CD14-positive monocyte (primary cell): ENCODE results near the gene RELCH. TPM values are rescaled to one million over a fixed set of nuclear protein-coding genes. Genes with fewer than 3 reads are reported as not detected.

Experiments used
- DNase-seq, 3 donors: peaks; one replicate each; pipeline ENCODE4 v3.0.0-alpha.2; 2011 to 2022
- H2AFZ ChIP-seq: 2 replicates; pipeline ENCODE4 v1.6.0; 2012; ENCODE audit warnings: mild to moderate bottlenecking, low read depth, low read length, inconsistent platforms; ENCODE audit not compliant: insufficient read depth, poor library complexity, severe bottlenecking
- H3K27ac ChIP-seq, 2 donors: 1 replicate in 1 of 2; 2 replicates in 1 of 2; pipeline ENCODE4 v1.5.1; 2012 to 2013; ENCODE audit warnings: low read length in 2 of 2, control low read depth in 1 of 2, inconsistent platforms in 1 of 2, low read depth in 1 of 2, mild to moderate bottlenecking in 1 of 2
- H3K27me3 ChIP-seq, 2 donors: one replicate each; pipeline versions ENCODE4 v1.6.0 to v1.6.1; 2011 to 2013; ENCODE audit warnings: low read length in 2 of 2; ENCODE audit not compliant: control insufficient read depth in 2 of 2, insufficient read depth in 2 of 2
- H3K36me3 ChIP-seq, 2 donors: replicated peaks in 1 of 2; 1 replicate in 1 of 2; 2 replicates in 1 of 2; pipeline versions ENCODE4 v1.5.1 to v1.6.1; 2012 to 2013; ENCODE audit warnings: low read length in 2 of 2, control low read depth in 1 of 2, inconsistent platforms in 1 of 2, mild to moderate bottlenecking in 1 of 2; ENCODE audit not compliant: insufficient read depth in 2 of 2, control insufficient read depth in 1 of 2
- H3K4me1 ChIP-seq, 2 donors: 1 replicate in 1 of 2; 2 replicates in 1 of 2; pipeline versions ENCODE4 v1.5.1 to v1.6.1; 2012 to 2013; ENCODE audit warnings: low read length in 2 of 2, control low read depth in 1 of 2, inconsistent platforms in 1 of 2, mild to moderate bottlenecking in 1 of 2, moderate library complexity in 1 of 2; ENCODE audit not compliant: insufficient read depth in 2 of 2, control insufficient read depth in 1 of 2
- H3K4me2 ChIP-seq: replicated peaks from 2 replicates; pipeline ENCODE3; 2012; ENCODE audit warnings: low read length, moderate library complexity, mild to moderate bottlenecking; ENCODE audit not compliant: poor library complexity, severe bottlenecking; ENCODE audit errors: extremely low read depth
- H3K4me3 ChIP-seq, 3 experiments: fragments of 200-600 bp in 1 of 3; sonication (generic) in 1 of 3; replicated peaks in 1 of 3; 1 replicate in 2 of 3; 2 replicates in 1 of 3; pipeline ENCODE4 v1.5.1; 2011 to 2013; ENCODE audit warnings: low read length in 3 of 3, mild to moderate bottlenecking in 3 of 3, control low read depth in 2 of 3, low read depth in 2 of 3, inconsistent platforms in 1 of 3, moderate library complexity in 1 of 3
- H3K79me2 ChIP-seq: 2 replicates; pipeline ENCODE4 v1.6.0; 2012; ENCODE audit warnings: mild to moderate bottlenecking, control low read depth, inconsistent platforms, low read length, moderate library complexity; ENCODE audit not compliant: insufficient read depth
- H3K9ac ChIP-seq: 2 replicates; pipeline ENCODE4 v1.6.0; 2017; ENCODE audit warnings: low read length, mild to moderate bottlenecking; ENCODE audit not compliant: insufficient read depth, poor library complexity, severe bottlenecking
- H3K9me3 ChIP-seq, 2 donors: replicated peaks in 1 of 2; 1 replicate in 1 of 2; 2 replicates in 1 of 2; pipeline versions ENCODE4 v1.5.1 to v1.6.1; 2012 to 2013; ENCODE audit warnings: low read length in 2 of 2, control low read depth in 1 of 2; ENCODE audit not compliant: control insufficient read depth in 1 of 2, insufficient read depth in 1 of 2
- H4K20me1 ChIP-seq: 2 replicates; pipeline ENCODE4 v1.6.0; 2012; ENCODE audit warnings: mild to moderate bottlenecking, low read length, control low read depth, moderate library complexity; ENCODE audit not compliant: insufficient read depth
- H3K27ac Mint-ChIP-seq, 7 donors: one replicate each; pipeline ENCODE4 v1.8.0; 2020; ENCODE audit warnings: mild to moderate bottlenecking in 7 of 7, mixed read lengths in 7 of 7, moderate library complexity in 6 of 7, inconsistent platforms in 2 of 7
- H3K27me3 Mint-ChIP-seq, 3 donors: one replicate each; pipeline ENCODE4 v1.8.0; 2021 to 2022; ENCODE audit warnings: low read depth in 3 of 3, mild to moderate bottlenecking in 3 of 3, mixed read lengths in 3 of 3, moderate library complexity in 3 of 3, inconsistent platforms in 1 of 3
- H3K36me3 Mint-ChIP-seq, 2 donors: one replicate each; pipeline ENCODE4 v1.8.0; 2020; ENCODE audit warnings: mixed read lengths in 2 of 2, inconsistent platforms in 1 of 2, mild to moderate bottlenecking in 1 of 2
- H3K4me1 Mint-ChIP-seq: one replicate; pipeline ENCODE4 v1.8.0; 2020; ENCODE audit warnings: mild to moderate bottlenecking, mixed read lengths
- H3K4me3 Mint-ChIP-seq, 2 donors: one replicate each; pipeline ENCODE4 v1.8.0; 2020; ENCODE audit warnings: mild to moderate bottlenecking in 2 of 2, mixed read lengths in 2 of 2, moderate library complexity in 1 of 2
- H3K9me3 Mint-ChIP-seq, 7 donors: one replicate each; pipeline ENCODE4 v1.8.0; 2020 to 2022; ENCODE audit warnings: mixed read lengths in 7 of 7, mild to moderate bottlenecking in 6 of 7, moderate library complexity in 6 of 7, inconsistent platforms in 2 of 7
- CTCF ChIP-seq: fragments of 200-600 bp; IDR thresholded peaks from one replicate; pipeline ENCODE4 v1.8.0; 2022; ENCODE audit warnings: antibody characterized with exemption, mild to moderate bottlenecking
- WGBS: methylation state at CpG from one replicate; pipeline ENCODE4 v1.1.5; 2013; ENCODE audit warnings: missing lambda C conversion rate; ENCODE audit not compliant: insufficient coverage; 5-methylcytosine and 5-hydroxymethylcytosine counted together
- intact Hi-C, 2 donors: fragments of 100-400 bp; cut with micrococcal nuclease; formaldehyde crosslinking; loops; one replicate each; pipeline versions ENCODE4 v1.15.0 to v1.15.1; 2023
- polyA plus RNA-seq, 3 donors: library from polyadenylated mRNA; depleted of rRNA in 1 of 3; unstranded in 2 of 3; stranded (reverse) in 1 of 3; fragments of 300-500 nt in 2 of 3; fragments of >200 nt in 1 of 3; fragmentation: Illumina TruSeq in 2 of 3; gene quantifications; 1 replicate in 2 of 3; 2 replicates in 1 of 3; pipeline ENCODE4 v1.2.3, GENCODE V29; 2012 to 2021

Gene RELCH
- polyA plus RNA-seq, 3 donors: 3.8 to 30.4 (median 4.9) TPM

- H4K20me1 ChIP-seq: peaks cover 85% of the 10 kb centered on the region
- peaks cover 0 to 1% (median 0%) of the 10 kb centered on the region in 3 donors for H3K27me3 Mint-ChIP-seq
- intact Hi-C loops: no loop called here
- H3K4me3 Mint-ChIP-seq: no peak overlapping the region
- peaks cover 72% of the 10 kb centered on the region for H3K79me2 ChIP-seq
- H3K36me3 ChIP-seq: peaks cover 41 to 47% of the 10 kb centered on the region in 2 donors
- no peaks in the 10 kb centered on the region for H3K27me3 ChIP-seq
- peaks cover 32% of the 10 kb centered on the region for H3K4me1 Mint-ChIP-seq
- no peak for DNase-seq
- H3K9me3 Mint-ChIP-seq: peaks cover 0 to 4% (median 0%) of the 10 kb centered on the region in 7 donors
- H2AFZ ChIP-seq: no peak overlapping the region
- H3K27ac Mint-ChIP-seq: no peak overlapping the region
- peaks cover 21 to 32% of the 10 kb centered on the region in 2 donors for H3K36me3 Mint-ChIP-seq
- H3K4me3 ChIP-seq: no peak overlapping the region
- H3K9ac ChIP-seq: no peak overlapping the region
- H3K4me2 ChIP-seq: no peak overlapping the region
- no peaks in the 10 kb centered on the region for H3K9me3 ChIP-seq
- H3K4me1 ChIP-seq: peaks cover 13 to 29% of the 10 kb centered on the region in 2 donors
- H3K27ac ChIP-seq: no peak overlapping the region
- TF ChIP-seq CTCF: no peak
Measured at GRCh38 chr18:62211325-62211828, 24.3 kb downstream of the RELCH start.

GRCh38 chr18:62214790-62215189, 27.7 kb downstream of the RELCH start:
- H3K79me2 ChIP-seq: peaks cover 74% of the 10 kb centered on the region
- no peak overlapping the region for H3K27ac Mint-ChIP-seq
- peaks cover 86% of the 10 kb centered on the region for H4K20me1 ChIP-seq

More at GRCh38 chr18:62214790-62215189, 27.7 kb downstream of the RELCH start:
- H2AFZ ChIP-seq: no peak overlapping the region
- no peak overlapping the region for H3K4me3 Mint-ChIP-seq
- peaks cover 45 to 57% of the 10 kb centered on the region in 2 donors for H3K36me3 ChIP-seq
- H3K4me2 ChIP-seq: no peak overlapping the region
- no peak overlapping the region for H3K4me3 ChIP-seq
- peaks cover 0 to 4% (median 0%) of the 10 kb centered on the region in 7 donors for H3K9me3 Mint-ChIP-seq
- intact Hi-C loops: no loop called here
- H3K27ac ChIP-seq: no peak overlapping the region
- TF ChIP-seq CTCF: no peak
- H3K27me3 ChIP-seq: no peaks in the 10 kb centered on the region
- H3K4me1 ChIP-seq: peaks cover 0 to 3% of the 10 kb centered on the region in 2 donors
- peaks cover 22 to 38% of the 10 kb centered on the region in 2 donors for H3K36me3 Mint-ChIP-seq
- no peaks in the 10 kb centered on the region for H3K9me3 ChIP-seq
- H3K9ac ChIP-seq: no peak overlapping the region
- H3K27me3 Mint-ChIP-seq: peaks cover 0 to 1% (median 0%) of the 10 kb centered on the region in 3 donors
- peaks cover 6% of the 10 kb centered on the region for H3K4me1 Mint-ChIP-seq
- WGBS: no CpG with 5 or more reads among the region's 1 CpG
- no peak for DNase-seq
